PFSK-1 (cell line): ENCODE results near the gene HLA-DRB5.

Source experiments
- FOXP2 ChIP-seq: optimal IDR thresholded peaks from 2 replicates; pipeline ENCODE3; 2011; ENCODE audit warnings: borderline replicate concordance, control low read depth, inconsistent platforms; ENCODE audit not compliant: insufficient read depth; ENCODE audit errors: extremely low read length, extremely low read depth
- POLR2AphosphoS5 ChIP-seq: IDR thresholded peaks from 2 replicates; pipeline ENCODE4 v1.6.1; 2012; ENCODE audit warnings: low read depth, mild to moderate bottlenecking, control low read depth, low read length, moderate library complexity
- SIN3A ChIP-seq: IDR thresholded peaks from 2 replicates; pipeline ENCODE4 v1.6.1; 2012; ENCODE audit warnings: mild to moderate bottlenecking, low read length, moderate library complexity, borderline replicate concordance; ENCODE audit not compliant: insufficient read depth
- TAF1 ChIP-seq: IDR thresholded peaks from 2 replicates; pipeline ENCODE4 v1.6.1; 2012; ENCODE audit warnings: low read length, control low read depth, borderline replicate concordance; ENCODE audit not compliant: insufficient read depth
- TF ChIP-seq, protein P1 (sequence below), 2 experiments: IDR thresholded peaks; 2 replicates each; pipeline versions ENCODE4 v1.6.1 to v1.8.0; 2011 to 2012; ENCODE audit warnings: low read depth in 2 of 2, low read length in 2 of 2, control low read depth in 1 of 2, inconsistent platforms in 1 of 2, mild to moderate bottlenecking in 1 of 2, moderate library complexity in 1 of 2; ENCODE audit not compliant: insufficient read depth in 1 of 2

Gene HLA-DRB5

DNA sequence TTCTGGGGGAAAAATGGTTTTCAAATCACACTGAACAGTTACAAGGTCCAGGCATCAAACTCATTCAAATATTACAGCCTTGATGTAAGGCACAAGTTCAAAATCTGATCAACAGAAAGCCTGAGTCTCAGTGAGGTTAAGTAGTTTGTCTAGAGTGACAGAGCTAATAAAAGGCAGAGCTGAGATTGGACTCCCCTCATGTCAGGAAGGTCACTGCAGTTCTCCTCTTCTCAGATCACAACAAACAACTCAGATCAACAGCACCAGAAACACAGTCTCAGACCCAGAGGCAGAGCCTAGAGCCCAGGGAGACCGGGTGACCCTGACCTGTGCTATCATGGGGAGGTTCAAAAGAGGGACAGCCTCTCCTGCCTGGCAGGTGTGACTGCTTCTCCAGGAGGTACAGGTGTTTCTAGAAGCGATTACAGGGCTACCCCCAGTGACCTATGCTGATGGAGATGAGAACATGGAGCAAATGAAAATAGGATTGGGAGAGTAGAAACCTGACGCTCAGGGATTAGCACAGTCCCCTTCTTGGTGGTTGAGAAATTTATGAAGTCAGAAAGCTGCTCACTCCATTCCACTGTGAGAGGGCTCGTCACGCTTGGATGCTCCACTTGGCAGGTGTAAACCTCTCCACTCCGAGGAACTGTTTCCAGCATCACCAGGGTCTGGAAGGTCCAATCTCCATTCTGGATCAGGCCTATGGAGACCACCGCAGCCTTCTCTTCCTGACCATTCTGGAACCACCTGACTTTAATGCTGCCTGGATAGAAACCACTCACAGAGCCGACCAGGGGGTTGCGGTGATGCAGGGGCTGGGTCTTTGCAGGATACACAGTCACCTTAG lies 24.3 kb upstream of the HLA-DRB5 start:
- TF ChIP-seq TAF1 (no peak), POLR2AphosphoS5 (no peak), SIN3A (no peak)
- TF ChIP-seq, protein P1, sequence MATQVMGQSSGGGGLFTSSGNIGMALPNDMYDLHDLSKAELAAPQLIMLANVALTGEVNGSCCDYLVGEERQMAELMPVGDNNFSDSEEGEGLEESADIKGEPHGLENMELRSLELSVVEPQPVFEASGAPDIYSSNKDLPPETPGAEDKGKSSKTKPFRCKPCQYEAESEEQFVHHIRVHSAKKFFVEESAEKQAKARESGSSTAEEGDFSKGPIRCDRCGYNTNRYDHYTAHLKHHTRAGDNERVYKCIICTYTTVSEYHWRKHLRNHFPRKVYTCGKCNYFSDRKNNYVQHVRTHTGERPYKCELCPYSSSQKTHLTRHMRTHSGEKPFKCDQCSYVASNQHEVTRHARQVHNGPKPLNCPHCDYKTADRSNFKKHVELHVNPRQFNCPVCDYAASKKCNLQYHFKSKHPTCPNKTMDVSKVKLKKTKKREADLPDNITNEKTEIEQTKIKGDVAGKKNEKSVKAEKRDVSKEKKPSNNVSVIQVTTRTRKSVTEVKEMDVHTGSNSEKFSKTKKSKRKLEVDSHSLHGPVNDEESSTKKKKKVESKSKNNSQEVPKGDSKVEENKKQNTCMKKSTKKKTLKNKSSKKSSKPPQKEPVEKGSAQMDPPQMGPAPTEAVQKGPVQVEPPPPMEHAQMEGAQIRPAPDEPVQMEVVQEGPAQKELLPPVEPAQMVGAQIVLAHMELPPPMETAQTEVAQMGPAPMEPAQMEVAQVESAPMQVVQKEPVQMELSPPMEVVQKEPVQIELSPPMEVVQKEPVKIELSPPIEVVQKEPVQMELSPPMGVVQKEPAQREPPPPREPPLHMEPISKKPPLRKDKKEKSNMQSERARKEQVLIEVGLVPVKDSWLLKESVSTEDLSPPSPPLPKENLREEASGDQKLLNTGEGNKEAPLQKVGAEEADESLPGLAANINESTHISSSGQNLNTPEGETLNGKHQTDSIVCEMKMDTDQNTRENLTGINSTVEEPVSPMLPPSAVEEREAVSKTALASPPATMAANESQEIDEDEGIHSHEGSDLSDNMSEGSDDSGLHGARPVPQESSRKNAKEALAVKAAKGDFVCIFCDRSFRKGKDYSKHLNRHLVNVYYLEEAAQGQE (IDR thresholded peaks at IDR 0.05; ENCODE audit: insufficient read depth in 1 of 2, low read depth in 2 of 2, low read length in 2 of 2): no peak

DNA sequence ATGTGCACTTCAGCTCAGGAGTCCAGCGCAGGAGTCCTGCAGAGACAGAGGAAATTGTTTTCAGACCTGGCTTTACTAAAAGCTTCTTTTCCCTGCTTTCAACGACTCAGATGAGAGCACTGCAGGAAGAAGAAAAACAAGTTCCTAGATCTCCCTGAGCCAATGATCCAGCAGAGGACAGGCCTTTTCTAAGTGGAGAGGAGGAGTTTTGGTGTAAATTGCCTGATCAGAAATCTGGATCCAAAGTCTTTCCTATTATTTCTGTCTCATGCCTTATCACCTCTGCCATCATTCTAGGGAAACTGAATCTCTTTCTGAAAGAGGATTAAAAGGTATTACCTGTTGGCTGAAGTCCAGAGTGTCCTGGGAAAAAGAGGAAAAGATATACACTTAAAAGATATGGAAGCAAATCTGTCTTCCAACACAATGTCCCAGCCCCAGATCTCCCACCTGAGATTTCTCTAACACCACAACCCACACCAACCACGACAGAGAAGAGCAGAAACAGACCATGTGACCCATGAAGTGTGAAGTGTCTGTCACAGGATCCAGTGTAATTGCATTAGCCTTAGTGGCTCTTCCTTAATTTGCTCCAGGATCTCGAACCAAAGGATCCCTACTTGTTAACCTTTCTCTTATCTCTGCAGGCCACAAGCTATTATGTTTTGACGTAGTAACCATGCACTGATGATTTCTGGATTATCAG lies 23.1 kb upstream of the HLA-DRB5 start:
- TF ChIP-seq, protein P1 (IDR thresholded peaks at IDR 0.05; ENCODE audit: insufficient read depth in 1 of 2, low read depth in 2 of 2, low read length in 2 of 2): no peak
- TF ChIP-seq TAF1: no peak
- TF ChIP-seq POLR2AphosphoS5: no peak
- TF ChIP-seq FOXP2: no peak
- TF ChIP-seq SIN3A: no peak

DNA sequence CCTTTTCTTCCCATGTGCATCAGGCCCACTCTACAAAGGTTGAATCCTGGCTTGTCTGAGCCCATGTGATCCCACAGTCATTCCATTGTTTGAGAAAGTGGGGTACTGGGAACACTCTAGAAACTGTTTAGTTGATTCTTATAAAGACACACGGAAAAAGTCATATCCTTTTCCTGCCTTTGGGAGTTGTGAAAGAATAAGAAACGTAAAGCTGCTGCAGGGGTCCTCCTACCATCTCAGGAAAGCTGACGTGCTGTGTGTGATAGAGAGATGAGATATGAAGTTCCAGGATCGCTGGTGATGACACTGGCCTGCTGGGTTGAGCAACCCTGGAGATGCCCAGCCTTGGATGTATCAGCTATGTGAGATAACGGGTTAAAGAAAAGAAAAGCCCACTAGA lies 21.3 kb upstream of the HLA-DRB5 start:
- TF ChIP-seq TAF1 (no peak), POLR2AphosphoS5 (no peak), FOXP2 (no peak), SIN3A (no peak)
- TF ChIP-seq, protein P1 (IDR thresholded peaks at IDR 0.05; ENCODE audit: insufficient read depth in 1 of 2, low read depth in 2 of 2, low read length in 2 of 2): no peak

DNA sequence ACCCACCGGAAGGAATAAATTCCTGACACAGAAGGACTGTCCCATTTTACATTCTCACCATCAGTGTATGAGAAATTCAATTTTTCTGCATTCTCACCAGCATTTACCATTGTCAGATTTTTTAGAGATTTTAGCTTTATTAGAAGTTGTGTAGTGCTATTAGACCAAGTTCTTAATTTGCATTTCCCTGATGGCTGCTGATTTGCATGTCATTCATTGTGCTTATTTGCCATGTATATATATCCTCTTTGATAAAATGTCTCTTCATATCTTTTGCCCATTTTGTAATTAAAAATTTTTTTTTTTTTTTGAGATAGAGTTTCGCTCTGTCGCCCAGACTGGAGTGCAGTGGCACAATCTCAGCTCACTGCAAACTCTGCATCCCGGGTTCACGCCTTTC lies 9.8 kb upstream of the HLA-DRB5 start:
- no peak for TF ChIP-seq SIN3A
- TF ChIP-seq, protein P1 (IDR thresholded peaks at IDR 0.05; ENCODE audit: insufficient read depth in 1 of 2, low read depth in 2 of 2, low read length in 2 of 2): no peak
- TF ChIP-seq POLR2AphosphoS5: no peak
- no peak for TF ChIP-seq TAF1
- TF ChIP-seq FOXP2: no peak
